ENCODE data around the gene CDH8. TPM values are rescaled to one million over a fixed set of nuclear protein-coding genes. Genes with fewer than 3 reads are reported as not detected.
"Not testable (repeated sequence)": the region's sequence is repeated elsewhere in the genome, so short reads cannot be mapped to it uniquely, and the experiment has no call there.

CDH8 gene
- total RNA-seq, 2 donors from 2014 or later, result not detected

GRCh38 chr16:61791464-61791863 is 244.8 kb downstream of the CDH8 start:
- no peaks in the 10 kb centered on the region for H3K4me1 ChIP-seq
- WGBS, 2 donors, result 42 to 53% methylated on average over 2 of the region's 2 CpGs
- H3K36me3 ChIP-seq (replicated peaks in 1 of 2; ENCODE audit: insufficient read depth in 1 of 2, low read depth in 2 of 2), result no peaks in the 10 kb centered on the region
- no peak overlapping the region for H3K4me3 ChIP-seq
- TF ChIP-seq, protein P1, sequence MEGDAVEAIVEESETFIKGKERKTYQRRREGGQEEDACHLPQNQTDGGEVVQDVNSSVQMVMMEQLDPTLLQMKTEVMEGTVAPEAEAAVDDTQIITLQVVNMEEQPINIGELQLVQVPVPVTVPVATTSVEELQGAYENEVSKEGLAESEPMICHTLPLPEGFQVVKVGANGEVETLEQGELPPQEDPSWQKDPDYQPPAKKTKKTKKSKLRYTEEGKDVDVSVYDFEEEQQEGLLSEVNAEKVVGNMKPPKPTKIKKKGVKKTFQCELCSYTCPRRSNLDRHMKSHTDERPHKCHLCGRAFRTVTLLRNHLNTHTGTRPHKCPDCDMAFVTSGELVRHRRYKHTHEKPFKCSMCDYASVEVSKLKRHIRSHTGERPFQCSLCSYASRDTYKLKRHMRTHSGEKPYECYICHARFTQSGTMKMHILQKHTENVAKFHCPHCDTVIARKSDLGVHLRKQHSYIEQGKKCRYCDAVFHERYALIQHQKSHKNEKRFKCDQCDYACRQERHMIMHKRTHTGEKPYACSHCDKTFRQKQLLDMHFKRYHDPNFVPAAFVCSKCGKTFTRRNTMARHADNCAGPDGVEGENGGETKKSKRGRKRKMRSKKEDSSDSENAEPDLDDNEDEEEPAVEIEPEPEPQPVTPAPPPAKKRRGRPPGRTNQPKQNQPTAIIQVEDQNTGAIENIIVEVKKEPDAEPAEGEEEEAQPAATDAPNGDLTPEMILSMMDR (IDR thresholded peaks at IDR 0.05), result no peak
- no peak for TF ChIP-seq POLR2A (IDR thresholded peaks at IDR 0.05)
- ATAC-seq (no peak), DNase-seq (no peak)
- no peak overlapping the region for H3K27ac ChIP-seq
- intact Hi-C loops (cut with DNase I), result no loop called here
- no peaks in the 10 kb centered on the region for H3K9me3 ChIP-seq
- no peaks in the 10 kb centered on the region for H3K27me3 ChIP-seq

GRCh38 chr16:61781855-61782254 is 254.4 kb downstream of the CDH8 start:
- H3K9me3 ChIP-seq; H3K4me3 ChIP-seq; H3K27me3 ChIP-seq; DNase-seq; ATAC-seq; H3K27ac ChIP-seq; intact Hi-C loops (cut with DNase I); H3K36me3 ChIP-seq (replicated peaks in 1 of 2; ENCODE audit: insufficient read depth in 1 of 2, low read depth in 2 of 2); H3K4me1 ChIP-seq: not testable (repeated sequence)
- WGBS, 2 donors, result 85 to 90% methylated on average over 16 of the region's 16 CpGs

- Histone ChIP-seq H3K4me1 (no peaks in the 10 kb centered on the region), H3K4me3 (no peak overlapping the region), H3K27ac (no peak overlapping the region), H3K36me3 (replicated peaks in 1 of 2; ENCODE audit: insufficient read depth in 1 of 2, low read depth in 2 of 2) (no peaks in the 10 kb centered on the region), H3K27me3 (no peaks in the 10 kb centered on the region), H3K9me3 (no peaks in the 10 kb centered on the region)
- intact Hi-C loops (cut with DNase I), result no loop called here
- DNase-seq, result no peak
- no peak for TF ChIP-seq POLR2A (IDR thresholded peaks at IDR 0.05)
- TF ChIP-seq, protein P1 (IDR thresholded peaks at IDR 0.05), result no peak
- no peak for ATAC-seq
- 10 to 13% methylated on average over 1 of the region's 1 CpG for WGBS, 2 donors
Observed at GRCh38 chr16:61780161-61780560, 256.1 kb downstream of the CDH8 start.

GRCh38 chr16:61770301-61770700 is 265.9 kb downstream of the CDH8 start:
- TF ChIP-seq, protein P1 (IDR thresholded peaks at IDR 0.05), result no peak
- DNase-seq (no peak), ATAC-seq (no peak)
- no peaks in the 10 kb centered on the region for H3K4me1 ChIP-seq
- WGBS, 2 donors, result 58 to 60% methylated on average over 1 of the region's 1 CpG
- intact Hi-C loops (cut with DNase I), result no loop called here
- H3K27me3 ChIP-seq, result no peaks in the 10 kb centered on the region
- no peaks in the 10 kb centered on the region for H3K9me3 ChIP-seq
- no peaks in the 10 kb centered on the region for H3K36me3 ChIP-seq (replicated peaks in 1 of 2; ENCODE audit: insufficient read depth in 1 of 2, low read depth in 2 of 2)
- H3K27ac ChIP-seq, result no peak overlapping the region
- H3K4me3 ChIP-seq, result no peak overlapping the region

GRCh38 chr16:61763991-61764390 is 272.2 kb downstream of the CDH8 start:
- 47 to 53% methylated on average over 2 of the region's 2 CpGs for WGBS, 2 donors
- H3K9me3 ChIP-seq, result no peaks in the 10 kb centered on the region
- DNase-seq (no peak), ATAC-seq (no peak)
- H3K4me1 ChIP-seq, result no peaks in the 10 kb centered on the region
- no peak overlapping the region for H3K27ac ChIP-seq
- no peaks in the 10 kb centered on the region for H3K27me3 ChIP-seq
- TF ChIP-seq, protein P1 (IDR thresholded peaks at IDR 0.05), result no peak
- no peak for TF ChIP-seq POLR2A (IDR thresholded peaks at IDR 0.05)
- no peaks in the 10 kb centered on the region for H3K36me3 ChIP-seq (replicated peaks in 1 of 2; ENCODE audit: insufficient read depth in 1 of 2, low read depth in 2 of 2)
- no peak overlapping the region for H3K4me3 ChIP-seq
- intact Hi-C loops (cut with DNase I), result no loop called here

Data from body of pancreas (tissue), 4 donors.